Pons (tissue), 1 donor: ENCODE measurements around the gene PRKN.

Source experiments
- DNase-seq: peaks from one replicate; pipeline ENCODE4 v3.0.0-alpha.2; 2016; ENCODE audit warnings: low spot score

The PRKN gene

GRCh38 chr6:162306616-162307015 lies 420.9 kb downstream of the PRKN start:
- DNase-seq: no peak

- no peak for DNase-seq
Measured at GRCh38 chr6:162301128-162301527, 426.4 kb downstream of the PRKN start.

GRCh38 chr6:162294029-162294428 lies 433.5 kb downstream of the PRKN start:
- DNase-seq: no peak

- no peak for DNase-seq
Measured at GRCh38 chr6:162292915-162293314, 434.7 kb downstream of the PRKN start.

- peak; percentile 18 for DNase-seq
Measured at GRCh38 chr6:162290846-162291465, 436.6 kb downstream of the PRKN start.

GRCh38 chr6:162289972-162290371 lies 437.6 kb downstream of the PRKN start:
- peak; percentile 91 for DNase-seq

- DNase-seq: no peak
Measured at GRCh38 chr6:162273986-162274385, 453.6 kb downstream of the PRKN start.

GRCh38 chr6:162271922-162272321 lies 455.6 kb downstream of the PRKN start:
- no peak for DNase-seq

GRCh38 chr6:162270966-162271365 lies 456.6 kb downstream of the PRKN start:
- DNase-seq: no peak

GRCh38 chr6:162267641-162268040 lies 459.9 kb downstream of the PRKN start:
- no peak for DNase-seq

- DNase-seq: no peak
Measured at GRCh38 chr6:162267126-162267525, 460.4 kb downstream of the PRKN start.

GRCh38 chr6:162264581-162264980 lies 463.0 kb downstream of the PRKN start:
- no peak for DNase-seq

- no peak for DNase-seq
Measured at GRCh38 chr6:162262466-162263196, 464.9 kb downstream of the PRKN start.

- DNase-seq: no peak
Measured at GRCh38 chr6:162261598-162261997, 466.0 kb downstream of the PRKN start.

GRCh38 chr6:162260027-162260426 lies 467.5 kb downstream of the PRKN start:
- no peak for DNase-seq

- no peak for DNase-seq
Measured at GRCh38 chr6:162258647-162259046, 468.9 kb downstream of the PRKN start.

- DNase-seq: no peak
Measured at GRCh38 chr6:162256361-162256760, 471.2 kb downstream of the PRKN start.

- DNase-seq: no peak
Measured at GRCh38 chr6:162251257-162251656, 476.3 kb downstream of the PRKN start.

- no peak for DNase-seq
Measured at GRCh38 chr6:162249907-162250642, 477.5 kb downstream of the PRKN start.

- no peak for DNase-seq
Measured at GRCh38 chr6:162245830-162246420, 481.6 kb downstream of the PRKN start.

GRCh38 chr6:162244031-162244430 lies 483.5 kb downstream of the PRKN start:
- DNase-seq: no peak

- DNase-seq: no peak
Measured at GRCh38 chr6:162242915-162243314, 484.7 kb downstream of the PRKN start.

- DNase-seq: no peak
Measured at GRCh38 chr6:162239330-162239729, 488.2 kb downstream of the PRKN start.
